LNCAP (cell line): ENCODE results near the gene ZNF208.
"Not testable (repeated sequence)": the region's sequence is repeated elsewhere in the genome, so short reads cannot be mapped to it uniquely, and the experiment has no call there.

ENCODE experiments used
- CTCF ChIP-seq: fragments of 450-650 bp; IDR thresholded peaks from 2 replicates; pipeline ENCODE4 v1.5.1; 2017; ENCODE audit warnings: mild to moderate bottlenecking

ZNF208 gene

GRCh38 chr19:22010437-22011143, at the start of gene ZNF208:
Gene ZNF208 (minus strand): TSS chr19:22010943. CDS start chr19:22010794, 149 bp downstream.
- not testable (repeated sequence) for TF ChIP-seq CTCF

- no peak for TF ChIP-seq CTCF
These were observed 41.9 kb upstream of the ZNF208 start for GRCh38 chr19:22052644-22053013.

GRCh38 chr19:22030680-22031079, 19.9 kb upstream of the ZNF208 start:
- TF ChIP-seq CTCF = no peak

GRCh38 chr19:22026687-22027086, 15.9 kb upstream of the ZNF208 start:
- no peak for TF ChIP-seq CTCF

- no peak for TF ChIP-seq CTCF
These were observed 40.3 kb downstream of the ZNF208 start for GRCh38 chr19:21970466-21970865.

- no peak for TF ChIP-seq CTCF
These were observed 63.0 kb downstream of the ZNF208 start for GRCh38 chr19:21947775-21948174.

- TF ChIP-seq CTCF = no peak
These were observed 70.1 kb downstream of the ZNF208 start for GRCh38 chr19:21940684-21941083.

GRCh38 chr19:21934593-21934992, 76.2 kb downstream of the ZNF208 start:
- TF ChIP-seq CTCF = no peak
